HS-27A (cell line): Measurements from ENCODE around the gene APOL2.
A peak's percentile ranks its signal among the peaks of the same experiment; 100 is the strongest.
"Not testable (repeated sequence)": the region's sequence is repeated elsewhere in the genome, so short reads cannot be mapped to it uniquely, and the experiment has no call there.

ENCODE experiments used
- DNase-seq: peaks from one replicate; pipeline ENCODE4 v3.0.0-alpha.2; 2012; ENCODE audit warnings: low read depth, missing footprints

The APOL2 gene, protein sequence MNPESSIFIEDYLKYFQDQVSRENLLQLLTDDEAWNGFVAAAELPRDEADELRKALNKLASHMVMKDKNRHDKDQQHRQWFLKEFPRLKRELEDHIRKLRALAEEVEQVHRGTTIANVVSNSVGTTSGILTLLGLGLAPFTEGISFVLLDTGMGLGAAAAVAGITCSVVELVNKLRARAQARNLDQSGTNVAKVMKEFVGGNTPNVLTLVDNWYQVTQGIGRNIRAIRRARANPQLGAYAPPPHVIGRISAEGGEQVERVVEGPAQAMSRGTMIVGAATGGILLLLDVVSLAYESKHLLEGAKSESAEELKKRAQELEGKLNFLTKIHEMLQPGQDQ

GRCh38 chr22:36239401-36240171, at the start of gene APOL2:
APOL2 (minus strand) TSS chr22:36239527; CDS start chr22:36233162, 6,365 bp downstream.
- peak; percentile 61 for DNase-seq

GRCh38 chr22:36288571-36289405, 49.5 kb upstream of the APOL2 start:
- DNase-seq, result no peak

- no peak for DNase-seq
Measured at GRCh38 chr22:36287881-36288515, 48.7 kb upstream of the APOL2 start.

DNA sequence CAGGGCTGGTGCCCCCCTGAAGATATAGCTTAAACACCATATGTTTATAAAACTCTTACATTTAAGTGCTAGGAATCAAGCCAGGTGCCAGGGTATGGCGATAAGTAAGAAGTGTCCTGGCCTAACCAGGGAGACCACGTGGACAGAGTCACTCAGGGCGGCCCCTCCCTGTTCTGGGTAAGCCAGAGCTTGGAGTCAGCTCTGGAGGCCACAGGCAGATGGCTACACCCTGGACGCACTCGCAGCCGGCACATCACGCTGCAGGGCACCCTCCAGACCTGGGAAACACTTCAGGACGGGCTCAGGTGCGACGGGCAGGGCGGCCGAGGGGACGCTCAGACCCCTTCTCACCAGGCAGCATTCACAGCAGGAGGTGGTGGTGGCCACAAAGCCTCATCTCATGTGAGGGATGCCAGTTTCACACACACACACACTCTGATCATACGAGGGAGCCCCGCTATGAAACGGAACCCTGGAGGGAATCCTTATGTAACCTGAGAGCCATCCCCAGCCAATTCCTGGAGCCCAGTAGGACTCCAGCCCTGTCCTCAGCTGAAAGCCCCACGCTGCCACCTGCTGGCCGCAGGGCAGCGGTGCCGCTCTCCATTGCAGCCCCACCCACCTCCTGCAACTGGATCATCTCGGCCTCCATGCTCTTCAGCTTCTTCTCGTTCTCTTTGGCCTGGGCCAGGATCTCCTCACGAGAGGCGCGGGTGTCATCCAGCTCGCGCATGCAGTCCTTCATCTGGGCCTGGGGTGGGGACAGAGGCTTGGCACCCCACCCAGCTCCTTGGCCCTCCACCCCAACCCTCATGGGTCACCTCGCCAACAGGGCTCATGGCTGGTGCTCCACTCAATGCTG, 47.0 kb upstream of the APOL2 start:
- peak; percentile 42 for DNase-seq

DNA sequence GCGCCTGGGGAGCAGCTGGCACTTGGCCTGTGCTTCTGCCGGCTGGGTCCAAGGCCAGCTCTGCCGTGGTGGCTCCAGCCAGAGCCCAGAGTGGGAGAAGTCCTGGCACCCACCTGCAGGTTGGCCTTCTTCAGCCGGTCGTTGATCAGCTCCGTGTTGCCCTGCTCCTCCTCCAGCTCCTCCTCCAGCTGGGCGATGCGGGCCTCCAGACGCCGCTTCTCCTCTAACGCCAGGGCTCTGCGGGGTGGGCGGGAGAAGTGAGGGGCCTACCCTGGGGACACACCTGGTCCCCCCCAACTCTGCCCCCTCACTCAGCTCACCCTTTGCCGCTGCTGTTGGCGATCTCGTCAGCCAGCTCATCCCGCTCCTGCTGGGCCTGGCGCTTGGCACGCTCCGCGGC, 46.2 kb upstream of the APOL2 start:
- DNase-seq, result no peak

GRCh38 chr22:36285017-36285416, 45.7 kb upstream of the APOL2 start:
- no peak for DNase-seq

GRCh38 chr22:36284171-36284571, 44.8 kb upstream of the APOL2 start:
- DNase-seq, result no peak

GRCh38 chr22:36282328-36282831, 43.1 kb upstream of the APOL2 start:
- DNase-seq, result no peak

- DNase-seq, result no peak
Measured at GRCh38 chr22:36281781-36282327, 42.5 kb upstream of the APOL2 start.

DNA sequence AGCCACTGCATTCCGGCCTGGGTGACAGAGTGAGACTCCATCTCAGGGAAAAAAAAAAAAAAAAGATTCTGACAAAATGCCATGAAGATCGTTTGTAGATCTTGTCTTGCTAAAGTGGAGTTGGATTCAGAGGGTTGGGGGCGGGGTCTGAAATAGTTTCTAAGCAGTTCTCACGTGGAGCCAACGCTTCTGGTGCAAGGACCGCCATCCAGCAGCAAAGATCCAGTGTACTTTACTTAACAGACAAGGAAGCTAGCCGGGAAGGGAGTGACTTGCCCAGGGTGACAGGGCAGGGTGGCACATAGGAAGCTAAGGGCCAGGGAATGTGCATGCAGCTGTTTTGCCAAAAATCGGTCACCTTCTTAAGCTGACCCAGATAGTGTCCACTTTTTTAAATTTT, 41.1 kb upstream of the APOL2 start:
- no peak for DNase-seq

- no peak for DNase-seq
Measured at GRCh38 chr22:36279219-36279666, 39.9 kb upstream of the APOL2 start.

DNA sequence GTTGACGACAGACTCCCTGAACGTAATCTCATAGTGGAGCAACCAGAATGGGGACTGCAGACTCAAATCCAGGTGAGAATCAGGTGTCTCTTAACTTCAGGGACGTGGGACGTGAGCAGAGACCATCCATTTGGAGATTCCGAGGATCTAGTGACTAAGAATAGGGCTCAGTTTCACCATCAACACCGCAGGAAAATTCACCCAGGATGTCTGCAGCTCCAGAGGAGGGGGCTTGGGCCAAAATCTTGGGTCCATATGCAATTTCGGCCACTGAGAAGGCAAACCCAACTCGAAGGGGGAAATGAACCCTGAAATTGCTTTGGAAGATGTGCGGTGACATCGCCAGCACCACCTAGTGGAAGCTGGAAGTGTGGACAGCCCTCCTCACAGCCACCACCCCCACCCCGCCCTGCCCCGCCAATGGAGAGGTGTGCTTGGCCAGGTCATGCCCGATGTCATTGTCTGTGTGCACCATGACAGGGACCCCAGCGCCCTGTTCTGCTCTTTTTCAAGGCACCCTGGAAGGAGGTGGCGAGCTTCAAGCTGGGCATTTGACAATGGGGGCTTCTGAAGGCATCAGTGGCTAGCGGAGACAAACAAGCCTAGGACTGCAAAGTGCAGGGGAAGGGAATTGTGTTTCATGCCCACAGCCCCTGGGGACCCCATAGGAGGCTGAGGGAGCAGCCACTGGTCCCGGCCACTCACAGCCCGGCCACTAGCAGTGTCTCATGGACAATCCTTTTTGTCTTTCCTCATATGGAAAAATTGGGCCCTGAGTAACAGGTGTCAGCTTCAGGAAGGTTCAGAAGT, 38.4 kb upstream of the APOL2 start:
- DNase-seq, result no peak

DNA sequence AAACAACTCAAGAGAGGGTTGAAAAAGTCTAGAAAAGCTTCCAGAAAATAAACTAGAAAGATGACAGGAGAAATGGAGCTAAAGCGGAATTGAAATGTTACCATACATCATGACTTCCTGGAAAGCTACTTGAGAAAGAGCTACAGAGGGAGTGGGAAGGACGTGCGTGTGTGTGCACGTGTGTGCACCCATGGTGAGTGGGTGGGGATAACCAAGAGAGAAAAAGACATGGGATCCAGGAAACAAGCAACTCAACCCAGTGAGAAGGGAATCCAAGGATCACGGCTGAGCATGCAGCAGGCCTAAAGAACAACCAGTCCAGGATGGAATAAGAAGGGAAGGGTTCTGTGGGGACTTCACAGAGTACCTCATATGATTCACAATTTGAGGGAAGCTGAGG, 35.2 kb upstream of the APOL2 start:
- no peak for DNase-seq

- DNase-seq, result not testable (repeated sequence)
Measured at GRCh38 chr22:36271951-36272350, 32.6 kb upstream of the APOL2 start.

- not testable (repeated sequence) for DNase-seq
Measured at GRCh38 chr22:36271231-36271630, 31.9 kb upstream of the APOL2 start.

DNA sequence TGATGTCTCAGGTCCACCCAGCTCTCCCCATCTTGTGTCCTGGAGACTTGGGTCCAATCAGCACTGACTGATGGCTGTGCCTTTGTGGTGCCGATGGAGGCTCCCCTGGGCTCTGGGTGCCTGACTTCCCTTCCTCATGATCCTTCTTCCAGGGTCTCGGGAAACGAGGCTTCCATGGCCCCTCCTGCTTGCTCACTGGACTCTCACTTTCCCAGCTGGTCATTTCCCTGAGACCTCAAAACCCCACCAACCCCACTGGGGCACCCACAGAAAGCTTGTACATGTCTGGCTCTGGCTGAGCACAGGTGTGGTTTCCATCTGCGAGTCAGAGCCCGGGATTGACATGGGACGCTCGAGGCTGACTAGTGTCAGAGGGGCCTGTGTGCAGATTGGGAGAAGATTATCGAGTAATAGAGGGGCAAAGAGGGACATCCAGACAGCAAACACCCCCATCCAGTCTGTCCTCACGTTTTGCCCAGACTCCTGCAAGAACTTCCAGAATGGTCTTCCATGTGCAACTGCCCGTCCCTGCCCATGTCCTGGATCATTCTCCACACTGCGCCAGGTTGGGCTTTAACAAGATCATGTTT, 28.7 kb upstream of the APOL2 start:
- DNase-seq, result no peak

- DNase-seq, result no peak
Measured at GRCh38 chr22:36267058-36267457, 27.7 kb upstream of the APOL2 start.

- not testable (repeated sequence) for DNase-seq
Measured at GRCh38 chr22:36263886-36264664, 24.7 kb upstream of the APOL2 start.
